Gastroesophageal sphincter (tissue), 4 donors: ENCODE measurements around the gene ACHE. TPM values are rescaled to one million over a fixed set of nuclear protein-coding genes. Genes with fewer than 3 reads are reported as not detected.
A peak's percentile ranks its signal among the peaks of the same experiment; 100 is the strongest.

Experiments
- ATAC-seq: fragments of 150-250 bp; one replicate; pipeline ENCODE4 v1.9.1; 2016; ENCODE audit warnings: mild to moderate bottlenecking, moderate library complexity
- H3K27ac ChIP-seq, 4 donors: fragments of 200-600 bp; sonication (generic) in 3 of 4; 1 replicate in 3 of 4; 2 replicates in 1 of 4; pipeline ENCODE4 v1.5.1; 2016 to 2019
- H3K27me3 ChIP-seq: fragments of 200-600 bp; sonication (generic); one replicate; pipeline ENCODE4 v1.5.1; 2019
- H3K36me3 ChIP-seq, 2 donors: fragments of 200-600 bp; sonication (generic); one replicate each; pipeline ENCODE4 v1.5.1; 2019; ENCODE audit warnings: control low read depth in 1 of 2
- H3K4me1 ChIP-seq, 3 donors: fragments of 200-600 bp; sonication (generic); 1 replicate in 2 of 3; 2 replicates in 1 of 3; pipeline ENCODE4 v1.5.1; 2016 to 2019; ENCODE audit warnings: control low read depth in 2 of 3
- H3K4me3 ChIP-seq, 2 donors: fragments of 200-600 bp; sonication (generic); one replicate each; pipeline ENCODE4 v1.5.1; 2019; ENCODE audit warnings: mild to moderate bottlenecking in 1 of 2, moderate library complexity in 1 of 2
- H3K9me3 ChIP-seq, 3 donors: fragments of 200-600 bp; sonication (generic); one replicate each; pipeline ENCODE4 v1.5.1; 2017 to 2019; ENCODE audit warnings: control low read depth in 2 of 3
- CTCF ChIP-seq, 4 experiments: fragments of 200-600 bp in 2 of 4; fragments of 450-650 bp in 2 of 4; sonication (generic) in 1 of 4; IDR thresholded peaks; one replicate each; pipeline ENCODE4 v1.5.1; 2017 to 2019; ENCODE audit warnings: antibody characterized with exemption in 4 of 4, mild to moderate bottlenecking in 2 of 4, moderate library complexity in 2 of 4
- EP300 ChIP-seq: sonication (generic); formaldehyde crosslinking; IDR thresholded peaks from one replicate; pipeline ENCODE4 v1.6.1; 2017; ENCODE audit warnings: antibody characterized with exemption, mild to moderate bottlenecking
- POLR2A ChIP-seq, 2 donors: fragments of 450-650 bp; IDR thresholded peaks; one replicate each; pipeline ENCODE4 v1.6.1; 2017; ENCODE audit warnings: antibody characterized with exemption in 2 of 2, mild to moderate bottlenecking in 2 of 2, moderate library complexity in 1 of 2
- POLR2AphosphoS5 ChIP-seq: sonication (generic); formaldehyde crosslinking; IDR thresholded peaks from one replicate; pipeline ENCODE4 v1.6.1; 2017; ENCODE audit warnings: antibody characterized with exemption
- WGBS, 2 donors: methylation state at CpG; one replicate each; pipeline ENCODE4 v1.1.5; 2018; ENCODE audit warnings: low coverage in 1 of 2; 5-methylcytosine and 5-hydroxymethylcytosine counted together
- total RNA-seq, 4 donors: library from RNA; depleted of rRNA; stranded (reverse); fragments of >200 nt; gene quantifications; one replicate each; pipeline ENCODE4 v1.1.0, GENCODE V29; 2016

ACHE gene
- total RNA-seq, 4 donors from 2014 or later, result 0.62 to 3.6 (median 1.1) TPM

- peak overlapping the region; percentile 93 to 100 (median 99) for H3K27ac ChIP-seq
- no peaks in the 10 kb centered on the region for H3K9me3 ChIP-seq
- ATAC-seq, result peak; percentile 5
- H3K4me1 ChIP-seq, result peaks cover 0 to 64% (median 19%) of the 10 kb centered on the region in 3 donors
- H3K36me3 ChIP-seq, result peaks cover 0 to 46% of the 10 kb centered on the region in 2 donors
- H3K27me3 ChIP-seq, result no peaks in the 10 kb centered on the region
- H3K4me3 ChIP-seq, result peak overlapping the region; percentile 66 to 93
- 0% methylated on average over 2 of the region's 27 CpGs; no CpG with 5 or more reads in 1 of the 2 donors for WGBS, 2 donors
- TF ChIP-seq POLR2A (IDR thresholded peaks at IDR 0.05), result no peak
- TF ChIP-seq EP300, result no peak
- TF ChIP-seq POLR2AphosphoS5, result no peak
- no peak for TF ChIP-seq CTCF (IDR thresholded peaks at IDR 0.05)
Observed at GRCh38 chr7:100867776-100868485, 27.8 kb downstream of the ACHE start.

- WGBS, 2 donors, result 8% methylated on average over 8 of the region's 42 CpGs; no CpG with 5 or more reads in 1 of the 2 donors
- Histone ChIP-seq H3K9me3 (no peaks in the 10 kb centered on the region), H3K27me3 (no peaks in the 10 kb centered on the region), H3K27ac (peak within 1 kb of the TSS; percentile 93 to 100 (median 99)), H3K4me1 (peaks cover 0 to 64% (median 19%) of the 10 kb centered on the region in 3 donors), H3K4me3 (peak within 1 kb of the TSS; percentile 66 to 93), H3K36me3 (peaks cover 0 to 46% of the 10 kb centered on the region in 2 donors)
- TF ChIP-seq POLR2AphosphoS5 (peak; percentile 72), POLR2A (IDR thresholded peaks at IDR 0.05) (peak in 1 of 2 donors; percentile 37), CTCF (IDR thresholded peaks at IDR 0.05) (no peak)
- peak; percentile 66 for ATAC-seq
Observed at GRCh38 chr7:100867040-100867775, 28.5 kb downstream of the ACHE start, which contains the start of gene TRIP6. TSS of gene TRIP6 (plus strand) at chr7:100867387. CDS start at chr7:100867498, 111 bp downstream.

GRCh38 chr7:100866729-100867039 is 29.0 kb downstream of the ACHE start:
- TF ChIP-seq EP300, result no peak
- no peak for TF ChIP-seq POLR2AphosphoS5
- TF ChIP-seq POLR2A (IDR thresholded peaks at IDR 0.05), result no peak
- TF ChIP-seq CTCF (IDR thresholded peaks at IDR 0.05), result no peak
- peaks cover 0 to 64% (median 19%) of the 10 kb centered on the region in 3 donors for H3K4me1 ChIP-seq
- ATAC-seq, result no peak
- no peaks in the 10 kb centered on the region for H3K9me3 ChIP-seq
- peak overlapping the region; percentile 93 to 100 (median 99) for H3K27ac ChIP-seq
- H3K36me3 ChIP-seq, result peaks cover 0 to 46% of the 10 kb centered on the region in 2 donors
- peak overlapping the region; percentile 66 to 93 for H3K4me3 ChIP-seq
- H3K27me3 ChIP-seq, result no peaks in the 10 kb centered on the region
- 0 to 53% methylated on average over 2 to 3 of the region's 5 CpGs for WGBS, 2 donors

GRCh38 chr7:100865938-100866728 is 29.6 kb downstream of the ACHE start:
- H3K4me3 ChIP-seq, result peak overlapping the region; percentile 66 to 93
- peak; percentile 48 for ATAC-seq
- 51% methylated on average over 3 of the region's 46 CpGs; no CpG with 5 or more reads in 1 of the 2 donors for WGBS, 2 donors

More at GRCh38 chr7:100865938-100866728, 29.6 kb downstream of the ACHE start:
- H3K27me3 ChIP-seq, result no peaks in the 10 kb centered on the region
- peaks cover 0 to 64% (median 19%) of the 10 kb centered on the region in 3 donors for H3K4me1 ChIP-seq
- H3K9me3 ChIP-seq, result no peaks in the 10 kb centered on the region
- H3K36me3 ChIP-seq, result peaks cover 0 to 46% of the 10 kb centered on the region in 2 donors
- TF ChIP-seq POLR2A (IDR thresholded peaks at IDR 0.05), result peak in 1 of 2 donors; percentile 7
- no peak for TF ChIP-seq CTCF (IDR thresholded peaks at IDR 0.05)
- peak overlapping the region; percentile 93 to 100 (median 99) for H3K27ac ChIP-seq
